BE2C (cell line): ENCODE results near the gene BTNL9.

Source experiments
- DNase-seq: peaks from one replicate; pipeline ENCODE4 v3.0.0-alpha.2; 2020
- H3K27me3 ChIP-seq: fragments of 250-450 bp; sonication (Bioruptor Pico); 2 replicates; pipeline ENCODE4 v1.5.1; 2020; ENCODE audit warnings: mild to moderate bottlenecking
- H3K36me3 ChIP-seq: fragments of 250-450 bp; sonication (Bioruptor Pico); 2 replicates; pipeline ENCODE4 v1.5.1; 2020; ENCODE audit warnings: mild to moderate bottlenecking
- H3K4me1 ChIP-seq: fragments of 250-450 bp; sonication (Bioruptor Pico); 2 replicates; pipeline ENCODE4 v1.5.1; 2020
- H3K4me3 ChIP-seq: 2 replicates; pipeline ENCODE4 v1.5.1; 2011; ENCODE audit warnings: low read depth, low read length
- H3K9me3 ChIP-seq: fragments of 250-450 bp; sonication (Bioruptor Pico); 2 replicates; pipeline ENCODE4 v1.5.1; 2020
- CTCF ChIP-seq: IDR thresholded peaks from 2 replicates; pipeline ENCODE4 v1.5.1; 2012; ENCODE audit warnings: mild to moderate bottlenecking, low read depth, low read length

Gene BTNL9

GRCh38 chr5:181058786-181059296, 18.8 kb downstream of the BTNL9 start:
- H3K27me3 ChIP-seq: peaks cover 71% of the 10 kb centered on the region
- no peak overlapping the region for H3K4me3 ChIP-seq
- no peaks in the 10 kb centered on the region for H3K9me3 ChIP-seq
- no peaks in the 10 kb centered on the region for H3K36me3 ChIP-seq
- no peaks in the 10 kb centered on the region for H3K4me1 ChIP-seq
- TF ChIP-seq CTCF: no peak
- DNase-seq: no peak

GRCh38 chr5:181059297-181060230, 19.5 kb downstream of the BTNL9 start:
- no peaks in the 10 kb centered on the region for H3K4me1 ChIP-seq
- TF ChIP-seq CTCF: no peak
- no peaks in the 10 kb centered on the region for H3K9me3 ChIP-seq
- no peak overlapping the region for H3K4me3 ChIP-seq
- peaks cover 64% of the 10 kb centered on the region for H3K27me3 ChIP-seq
- H3K36me3 ChIP-seq: no peaks in the 10 kb centered on the region
- DNase-seq: no peak

- peaks cover 58% of the 10 kb centered on the region for H3K27me3 ChIP-seq
- TF ChIP-seq CTCF: no peak
These were observed 20.1 kb downstream of the BTNL9 start for GRCh38 chr5:181060231-181060590.

GRCh38 chr5:181060924-181061323, 20.9 kb downstream of the BTNL9 start:
- no peak for DNase-seq
- peaks cover 58% of the 10 kb centered on the region for H3K27me3 ChIP-seq
- no peaks in the 10 kb centered on the region for H3K36me3 ChIP-seq

More at GRCh38 chr5:181060231-181060590, 20.1 kb downstream of the BTNL9 start:
- Histone ChIP-seq H3K36me3 (no peaks in the 10 kb centered on the region), H3K9me3 (no peaks in the 10 kb centered on the region), H3K4me1 (no peaks in the 10 kb centered on the region), H3K4me3 (no peak overlapping the region)
- no peak for DNase-seq

GRCh38 chr5:181061645-181062044, 21.6 kb downstream of the BTNL9 start:
- DNase-seq: no peak
- Histone ChIP-seq H3K4me3 (no peak overlapping the region), H3K36me3 (no peaks in the 10 kb centered on the region), H3K27me3 (peaks cover 57% of the 10 kb centered on the region), H3K4me1 (no peaks in the 10 kb centered on the region), H3K9me3 (no peaks in the 10 kb centered on the region)
- no peak for TF ChIP-seq CTCF

More at GRCh38 chr5:181060924-181061323, 20.9 kb downstream of the BTNL9 start:
- no peak for TF ChIP-seq CTCF
- Histone ChIP-seq H3K9me3 (no peaks in the 10 kb centered on the region), H3K4me1 (no peaks in the 10 kb centered on the region), H3K4me3 (no peak overlapping the region)

- Histone ChIP-seq H3K4me3 (no peak overlapping the region), H3K27me3 (peaks cover 53% of the 10 kb centered on the region), H3K4me1 (no peaks in the 10 kb centered on the region), H3K36me3 (no peaks in the 10 kb centered on the region), H3K9me3 (no peaks in the 10 kb centered on the region)
- DNase-seq: no peak
- no peak for TF ChIP-seq CTCF
These were observed 22.6 kb downstream of the BTNL9 start for GRCh38 chr5:181062631-181063030.
